Natural killer cell (primary cell): ENCODE results near the gene RPS27. TPM values are rescaled to one million over a fixed set of nuclear protein-coding genes. Genes with fewer than 3 reads are reported as not detected.
"Not testable (repeated sequence)": the region's sequence is repeated elsewhere in the genome, so short reads cannot be mapped to it uniquely, and the experiment has no call there.

Experiments
- ATAC-seq, 3 donors: fragments of 150-1000 bp in 2 of 3; fragments of 200-7000 bp in 1 of 3; cut with Tn5 transposase; 1 replicate in 1 of 3; 2 replicates in 2 of 3; pipeline ENCODE4 v1.10.0; 2021; ENCODE audit warnings: mild to moderate bottlenecking in 2 of 3, moderate library complexity in 2 of 3
- DNase-seq, 2 donors: peaks; one replicate each; pipeline versions ENCODE4 v3.0.0 to v3.0.0-alpha.2; 2013 to 2021; ENCODE audit warnings: mixed read lengths in 1 of 2
- H3K27ac ChIP-seq: one replicate; pipeline ENCODE4 v1.5.1; 2013; ENCODE audit warnings: mild to moderate bottlenecking, low read length
- H3K27me3 ChIP-seq: one replicate; pipeline ENCODE4 v1.6.1; 2013; ENCODE audit warnings: low read length; ENCODE audit not compliant: control insufficient read depth, insufficient read depth
- H3K36me3 ChIP-seq: one replicate; pipeline ENCODE4 v1.6.1; 2013; ENCODE audit warnings: low read length; ENCODE audit not compliant: control insufficient read depth, insufficient read depth
- H3K4me1 ChIP-seq: one replicate; pipeline ENCODE4 v1.6.1; 2013; ENCODE audit warnings: low read length; ENCODE audit not compliant: control insufficient read depth, insufficient read depth
- H3K4me3 ChIP-seq: one replicate; pipeline ENCODE4 v1.5.1; 2013; ENCODE audit warnings: low read length
- H3K9me3 ChIP-seq: one replicate; pipeline ENCODE4 v1.6.1; 2013; ENCODE audit warnings: low read length; ENCODE audit not compliant: control insufficient read depth, insufficient read depth
- H3K27ac Mint-ChIP-seq, 2 donors: one replicate each; pipeline ENCODE4 v1.8.0; 2022; ENCODE audit warnings: mild to moderate bottlenecking in 2 of 2, mixed read lengths in 2 of 2, moderate library complexity in 1 of 2
- H3K27me3 Mint-ChIP-seq, 2 donors: one replicate each; pipeline ENCODE4 v1.8.0; 2022; ENCODE audit warnings: low read depth in 2 of 2, mixed read lengths in 2 of 2
- H3K36me3 Mint-ChIP-seq: one replicate; pipeline ENCODE4 v1.8.0; 2022; ENCODE audit warnings: mixed read lengths
- H3K4me1 Mint-ChIP-seq, 2 donors: one replicate each; pipeline ENCODE4 v1.8.0; 2022; ENCODE audit warnings: mixed read lengths in 2 of 2
- H3K4me3 Mint-ChIP-seq: one replicate; pipeline ENCODE4 v1.8.0; 2022; ENCODE audit warnings: mild to moderate bottlenecking, moderate library complexity, mixed read lengths
- H3K9me3 Mint-ChIP-seq, 2 donors: one replicate each; pipeline ENCODE4 v1.8.0; 2022; ENCODE audit warnings: mixed read lengths in 2 of 2
- WGBS: methylation state at CpG from one replicate; pipeline ENCODE4 v1.1.7; 2013; ENCODE audit warnings: missing lambda C conversion rate; ENCODE audit not compliant: insufficient coverage; 5-methylcytosine and 5-hydroxymethylcytosine counted together
- intact Hi-C: fragments of 100-400 bp; cut with micrococcal nuclease; formaldehyde crosslinking; loops from one replicate; pipeline ENCODE4 v1.14.2; 2022
- total RNA-seq, 4 donors: library from RNA; stranded (reverse); fragments of 120-200 nt in 1 of 4; gene quantifications; one replicate each; pipeline versions ENCODE4 v1.2.3 to v1.2.4, GENCODE V29; 2013 to 2022
- TF ChIP-seq, protein P1 (sequence below): fragments of 200-600 bp; IDR thresholded peaks from one replicate; pipeline ENCODE4 v1.8.0; 2022; ENCODE audit warnings: antibody characterized with exemption

RPS27 gene
- total RNA-seq, 3 donors from 2014 or later (not counting 1 experiment from before 2014, with no cell fraction given): 2,073 to 2,763 (median 2,323) TPM

GRCh38 chr1:153995640-153996039 is 5.1 kb downstream of the RPS27 start:
- Mint-ChIP-seq H3K4me1 (peaks cover 27 to 28% of the 10 kb centered on the region in 2 donors), H3K4me3 (peak overlapping the region; percentile 26), H3K27ac (peak overlapping the region; percentile 70 to 77), H3K27me3 (no peaks in the 10 kb centered on the region), H3K9me3 (no peaks in the 10 kb centered on the region), H3K36me3 (peaks cover 24% of the 10 kb centered on the region)
- Histone ChIP-seq H3K9me3 (no peaks in the 10 kb centered on the region), H3K36me3 (peaks cover 30% of the 10 kb centered on the region), H3K27ac (no peak overlapping the region), H3K4me1 (peaks cover 25% of the 10 kb centered on the region), H3K27me3 (no peaks in the 10 kb centered on the region), H3K4me3 (no peak overlapping the region)
- TF ChIP-seq, protein P1, sequence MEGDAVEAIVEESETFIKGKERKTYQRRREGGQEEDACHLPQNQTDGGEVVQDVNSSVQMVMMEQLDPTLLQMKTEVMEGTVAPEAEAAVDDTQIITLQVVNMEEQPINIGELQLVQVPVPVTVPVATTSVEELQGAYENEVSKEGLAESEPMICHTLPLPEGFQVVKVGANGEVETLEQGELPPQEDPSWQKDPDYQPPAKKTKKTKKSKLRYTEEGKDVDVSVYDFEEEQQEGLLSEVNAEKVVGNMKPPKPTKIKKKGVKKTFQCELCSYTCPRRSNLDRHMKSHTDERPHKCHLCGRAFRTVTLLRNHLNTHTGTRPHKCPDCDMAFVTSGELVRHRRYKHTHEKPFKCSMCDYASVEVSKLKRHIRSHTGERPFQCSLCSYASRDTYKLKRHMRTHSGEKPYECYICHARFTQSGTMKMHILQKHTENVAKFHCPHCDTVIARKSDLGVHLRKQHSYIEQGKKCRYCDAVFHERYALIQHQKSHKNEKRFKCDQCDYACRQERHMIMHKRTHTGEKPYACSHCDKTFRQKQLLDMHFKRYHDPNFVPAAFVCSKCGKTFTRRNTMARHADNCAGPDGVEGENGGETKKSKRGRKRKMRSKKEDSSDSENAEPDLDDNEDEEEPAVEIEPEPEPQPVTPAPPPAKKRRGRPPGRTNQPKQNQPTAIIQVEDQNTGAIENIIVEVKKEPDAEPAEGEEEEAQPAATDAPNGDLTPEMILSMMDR: no peak
- DNase-seq (no peak), ATAC-seq (no peak)
- WGBS: 97% methylated on average over 11 of the region's 11 CpGs
- intact Hi-C loops: no loop called here

DNA sequence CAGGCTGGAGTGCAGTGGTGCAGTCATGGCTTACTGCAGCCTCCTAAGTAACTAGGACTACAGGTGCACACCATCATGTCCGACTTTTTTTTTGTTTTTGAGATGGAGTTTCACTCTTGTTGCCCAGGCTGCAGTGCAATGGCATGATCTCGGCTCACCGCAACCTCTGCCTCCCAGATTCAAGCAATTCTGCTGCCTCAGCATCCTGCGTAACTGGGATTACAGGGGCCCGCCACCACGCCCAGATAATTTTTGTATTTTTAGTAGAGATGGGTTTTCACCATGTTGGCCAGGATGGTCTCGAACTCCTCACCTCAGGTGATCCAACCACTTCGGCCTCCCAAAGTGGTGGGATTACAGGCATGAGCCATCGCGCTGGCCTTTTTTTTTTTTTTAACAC is 6.3 kb downstream of the RPS27 start:
- peaks cover 15% of the 10 kb centered on the region in 2 donors for H3K4me1 Mint-ChIP-seq
- H3K4me1 ChIP-seq: peaks cover 17% of the 10 kb centered on the region
- H3K27me3 ChIP-seq, ATAC-seq, H3K27ac ChIP-seq, DNase-seq, H3K4me3 ChIP-seq, intact Hi-C loops, H3K27ac Mint-ChIP-seq, H3K9me3 Mint-ChIP-seq, H3K4me3 Mint-ChIP-seq, H3K9me3 ChIP-seq, H3K27me3 Mint-ChIP-seq: not testable (repeated sequence)
- H3K36me3 Mint-ChIP-seq: peaks cover 17% of the 10 kb centered on the region
- peaks cover 28% of the 10 kb centered on the region for H3K36me3 ChIP-seq
- 94% methylated on average over 8 of the region's 10 CpGs for WGBS

- no peaks in the 10 kb centered on the region for H3K27me3 ChIP-seq
- no peaks in the 10 kb centered on the region for H3K9me3 ChIP-seq
- DNase-seq: no peak
- no peak for ATAC-seq
- H3K4me3 ChIP-seq: no peak overlapping the region
- no peak overlapping the region for H3K27ac ChIP-seq
- no peaks in the 10 kb centered on the region for H3K4me1 ChIP-seq
- Mint-ChIP-seq H3K9me3 (no peaks in the 10 kb centered on the region), H3K4me3 (no peak overlapping the region), H3K27ac (no peak overlapping the region), H3K36me3 (peaks cover 5% of the 10 kb centered on the region), H3K4me1 (peaks cover 2 to 4% of the 10 kb centered on the region in 2 donors), H3K27me3 (no peaks in the 10 kb centered on the region)
- peaks cover 4% of the 10 kb centered on the region for H3K36me3 ChIP-seq
- TF ChIP-seq, protein P1: no peak
- 90% methylated on average over 2 of the region's 4 CpGs for WGBS
- intact Hi-C loops: no loop called here
Measured at GRCh38 chr1:154000420-154000819, 9.9 kb downstream of the RPS27 start.

DNA sequence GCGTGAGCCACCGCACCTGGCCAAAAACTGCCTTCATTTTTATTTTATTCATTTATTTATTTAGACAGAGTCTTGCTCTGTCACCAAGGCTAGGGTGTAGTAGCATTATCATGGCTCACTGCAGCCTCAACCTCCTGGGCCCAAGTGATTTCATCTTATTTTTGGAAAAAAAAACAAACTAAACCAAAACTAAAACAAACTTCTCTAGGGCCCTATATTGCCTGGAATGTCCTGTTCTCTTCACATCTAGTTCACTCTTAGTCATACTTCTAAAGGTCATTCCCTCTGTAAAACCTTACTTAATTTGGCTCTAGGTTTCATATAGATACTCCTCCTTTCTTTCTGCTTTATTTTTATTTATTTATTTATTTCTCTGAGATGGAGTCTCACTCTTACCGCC is 15.6 kb downstream of the RPS27 start:
- no peaks in the 10 kb centered on the region for H3K27me3 ChIP-seq
- Mint-ChIP-seq H3K4me1 (no peaks in the 10 kb centered on the region), H3K27ac (no peak overlapping the region), H3K36me3 (no peaks in the 10 kb centered on the region), H3K4me3 (no peak overlapping the region), H3K27me3 (no peaks in the 10 kb centered on the region), H3K9me3 (no peaks in the 10 kb centered on the region)
- TF ChIP-seq, protein P1: no peak
- H3K4me3 ChIP-seq: no peak overlapping the region
- H3K36me3 ChIP-seq: no peaks in the 10 kb centered on the region
- no peak for DNase-seq
- intact Hi-C loops: no loop called here
- H3K4me1 ChIP-seq: no peaks in the 10 kb centered on the region
- ATAC-seq: no peak
- WGBS: 100% methylated on average over 3 of the region's 3 CpGs
- no peak overlapping the region for H3K27ac ChIP-seq
- no peaks in the 10 kb centered on the region for H3K9me3 ChIP-seq
